Astrocyte (in vitro differentiated cells and primary cell): Measurements from ENCODE around the gene SLC25A53.

Experiments
- CTCF ChIP-seq: IDR thresholded peaks from 2 replicates; pipeline ENCODE4 v1.5.1; 2011; ENCODE audit warnings: low read depth, mild to moderate bottlenecking, inconsistent platforms, low read length, moderate library complexity; ENCODE audit not compliant: insufficient read depth
- EZH2 ChIP-seq: IDR thresholded peaks from 2 replicates; pipeline ENCODE4 v1.6.1; 2012; ENCODE audit warnings: mild to moderate bottlenecking, low read length, inconsistent platforms; ENCODE audit not compliant: insufficient read depth

GRCh38 chrX:104168127-104168526 lies 11.3 kb upstream of the SLC25A53 start:
- TF ChIP-seq CTCF, result no peak
- no peak for TF ChIP-seq EZH2
